ENCODE data around the gene LDLRAD3.

The LDLRAD3 gene

GRCh38 chr11:36053862-36054261 is 110.0 kb downstream of the LDLRAD3 start:
- no peak for DNase-seq

- no peak for DNase-seq
These were observed 110.8 kb downstream of the LDLRAD3 start for GRCh38 chr11:36054628-36055027.

- DNase-seq = no peak
These were observed 112.4 kb downstream of the LDLRAD3 start for GRCh38 chr11:36056160-36056751.

GRCh38 chr11:36057379-36058042 is 113.6 kb downstream of the LDLRAD3 start:
- DNase-seq = no peak

GRCh38 chr11:36059660-36060059 is 115.8 kb downstream of the LDLRAD3 start:
- no peak for DNase-seq

GRCh38 chr11:36060926-36061325 is 117.1 kb downstream of the LDLRAD3 start:
- no peak for DNase-seq

GRCh38 chr11:36061471-36061870 is 117.6 kb downstream of the LDLRAD3 start:
- no peak for DNase-seq

GRCh38 chr11:36062796-36063365 is 119.0 kb downstream of the LDLRAD3 start:
- DNase-seq = no peak

GRCh38 chr11:36065436-36065835 is 121.6 kb downstream of the LDLRAD3 start:
- DNase-seq = no peak

GRCh38 chr11:36066891-36067290 is 123.0 kb downstream of the LDLRAD3 start:
- DNase-seq = no peak

- DNase-seq = no peak
These were observed 125.8 kb downstream of the LDLRAD3 start for GRCh38 chr11:36069576-36070212.

- DNase-seq = no peak
These were observed 126.5 kb downstream of the LDLRAD3 start for GRCh38 chr11:36070213-36070953.

- DNase-seq = no peak
These were observed 127.1 kb downstream of the LDLRAD3 start for GRCh38 chr11:36070954-36071330.

- DNase-seq = no peak
These were observed 128.1 kb downstream of the LDLRAD3 start for GRCh38 chr11:36071917-36072500.

GRCh38 chr11:36073411-36074203 is 129.7 kb downstream of the LDLRAD3 start:
- DNase-seq = no peak

GRCh38 chr11:36074941-36075431 is 131.1 kb downstream of the LDLRAD3 start:
- DNase-seq = no peak

- no peak for DNase-seq
These were observed 133.5 kb downstream of the LDLRAD3 start for GRCh38 chr11:36077368-36077767.

GRCh38 chr11:36077886-36078685 is 134.2 kb downstream of the LDLRAD3 start:
- DNase-seq = no peak

GRCh38 chr11:36078686-36079055 is 134.8 kb downstream of the LDLRAD3 start:
- DNase-seq = no peak

GRCh38 chr11:36079878-36080675 is 136.2 kb downstream of the LDLRAD3 start:
- no peak for DNase-seq
